K562 (cell line): ENCODE data around the gene CCNL2. TPM values are rescaled to one million over a fixed set of nuclear protein-coding genes. Genes with fewer than 3 reads are reported as not detected.

Source experiments
- BHLHE40 ChIP-seq: IDR thresholded peaks from 2 replicates; pipeline ENCODE4 v1.6.1; 2011; ENCODE audit warnings: low read length, improper control_type of control experiment
- FIP1L1 ChIP-seq: fragments of 200-400 bp; formaldehyde crosslinking; IDR thresholded peaks from 2 replicates; pipeline ENCODE4 v1.6.1; 2018; ENCODE audit warnings: mild to moderate bottlenecking, low read depth, low read length; ENCODE audit not compliant: poor library complexity, severe bottlenecking
- HLTF ChIP-seq: fragments of 450-650 bp; IDR thresholded peaks from 2 replicates; pipeline ENCODE4 v1.6.1; 2016
- ILK ChIP-seq: fragments of 450-650 bp; IDR thresholded peaks from 2 replicates; pipeline ENCODE4 v1.6.1; 2016; ENCODE audit warnings: missing genetic modification characterization, low read depth, mild to moderate bottlenecking, missing compliant biosample characterization, moderate library complexity, borderline replicate concordance
- KLF13 ChIP-seq: fragments of 450-650 bp; IDR thresholded peaks from 2 replicates; pipeline ENCODE4 v1.6.1; 2016; ENCODE audit warnings: missing genetic modification characterization, low read depth, mild to moderate bottlenecking, missing compliant biosample characterization, moderate library complexity, borderline replicate concordance
- MTA2 ChIP-seq: fragments of 450-650 bp; IDR thresholded peaks from 2 replicates; pipeline ENCODE4 v1.6.1; 2016; ENCODE audit warnings: low read depth
- PHTF2 ChIP-seq: fragments of 250-450 bp; sonication (Bioruptor Pico); IDR thresholded peaks from 2 replicates; pipeline ENCODE4 v1.5.0; 2021; ENCODE audit warnings: mild to moderate bottlenecking
- POLR2B ChIP-seq: fragments of 450-650 bp; IDR thresholded peaks from 2 replicates; pipeline ENCODE4 v1.6.1; 2018; ENCODE audit warnings: low read depth; ENCODE audit not compliant: partially characterized antibody
- PTTG1 ChIP-seq: fragments of 450-650 bp; IDR thresholded peaks from 2 replicates; pipeline ENCODE4 v1.6.1; 2016; ENCODE audit warnings: low read depth, mild to moderate bottlenecking, missing genetic modification characterization, missing compliant biosample characterization
- RAD21 ChIP-seq, 2 experiments: fragments of 250-450 bp in 1 of 2; fragments of 450-650 bp in 1 of 2; sonication (Bioruptor Pico) in 1 of 2; formaldehyde crosslinking in 1 of 2; IDR thresholded peaks in 1 of 2; conservative IDR thresholded peaks in 1 of 2; 2 replicates each; pipeline versions ENCODE4 v1.4.0 to v1.8.0; 2020 to 2022; ENCODE audit warnings: mild to moderate bottlenecking in 2 of 2, moderate library complexity in 1 of 2
- RBM17 ChIP-seq: fragments of 200-400 bp; formaldehyde crosslinking; IDR thresholded peaks from 2 replicates; pipeline ENCODE4 v1.6.1; 2017; ENCODE audit warnings: low read depth, mild to moderate bottlenecking, low read length, borderline replicate concordance
- RBM22 ChIP-seq: fragments of 200-400 bp; formaldehyde crosslinking; IDR thresholded peaks from 2 replicates; pipeline ENCODE4 v1.6.1; 2018; ENCODE audit warnings: low read length, low read depth; ENCODE audit not compliant: poor library complexity, severe bottlenecking
- SMARCC2 ChIP-seq: fragments of 450-650 bp; IDR thresholded peaks from 2 replicates; pipeline ENCODE4 v1.6.1; 2017; ENCODE audit warnings: antibody characterized with exemption, moderate library complexity, mild to moderate bottlenecking, low read depth
- ZNF224 ChIP-seq: sonication (generic); formaldehyde crosslinking; IDR thresholded peaks from 2 replicates; pipeline ENCODE4 v1.8.0; 2022; ENCODE audit warnings: mild to moderate bottlenecking, missing genetic modification reagents
- ZNF23 ChIP-seq: fragments of 250-450 bp; sonication (Bioruptor Pico); IDR thresholded peaks from 2 replicates; pipeline ENCODE4 v1.4.0; 2020; ENCODE audit warnings: mild to moderate bottlenecking
- ZNF778 ChIP-seq: fragments of 450-650 bp; formaldehyde crosslinking; IDR thresholded peaks from 2 replicates; pipeline ENCODE4 v1.4.0; 2020; ENCODE audit warnings: mild to moderate bottlenecking, moderate library complexity
- polyA plus RNA-seq, 8 experiments: library from polyadenylated mRNA; depleted of rRNA in 4 of 8; stranded (reverse) in 5 of 8; unstranded in 3 of 8; fragments of >200 nt; fragmentation: Nextera tagmentation in 2 of 8; fragmentation: Illumina TruSeq in 1 of 8; extraction: Ambion mirVana in 2 of 8; extraction: Trizol in 1 of 8; gene quantifications; 2 replicates each; pipeline versions ENCODE4 v1.2.1 to v1.2.3, GENCODE V29; 2011 to 2014; ENCODE audit warnings: inconsistent platforms in 1 of 8, missing spikeins in 1 of 8
- total RNA-seq, 7 experiments: library from RNA; depleted of rRNA in 6 of 7; stranded (reverse); fragments of >200 nt in 6 of 7; fragmentation: Illumina TruSeq in 2 of 7; extraction: Trizol in 2 of 7; gene quantifications; 2 replicates each; pipeline versions ENCODE4 v1.2.1 to v1.2.3, GENCODE V29; 2011 to 2021; ENCODE audit warnings: low replicate concordance in 1 of 7
- TF ChIP-seq, protein P1 (sequence below): fragments of 250-450 bp; sonication (Bioruptor Pico); IDR thresholded peaks from 2 replicates; pipeline ENCODE4 v1.4.0; 2020
- TF ChIP-seq, protein P2 (sequence below): fragments of 450-650 bp; IDR thresholded peaks from one replicate; pipeline ENCODE4 v1.6.1; 2018; ENCODE audit warnings: mild to moderate bottlenecking, moderate library complexity; ENCODE audit not compliant: partially characterized antibody
- TF ChIP-seq, protein P3 (sequence below): sonication (generic); formaldehyde crosslinking; IDR thresholded peaks from 2 replicates; pipeline ENCODE4 v1.8.0; 2022; ENCODE audit warnings: mild to moderate bottlenecking, missing genetic modification reagents, borderline replicate concordance

Gene CCNL2
- total and polyA plus RNA-seq, 9 of the 15 experiments (the other 6 are each of a cell fraction or from before 2014, with no cell fraction given), result 2.8 to 287 (median 94.5) TPM

DNA sequence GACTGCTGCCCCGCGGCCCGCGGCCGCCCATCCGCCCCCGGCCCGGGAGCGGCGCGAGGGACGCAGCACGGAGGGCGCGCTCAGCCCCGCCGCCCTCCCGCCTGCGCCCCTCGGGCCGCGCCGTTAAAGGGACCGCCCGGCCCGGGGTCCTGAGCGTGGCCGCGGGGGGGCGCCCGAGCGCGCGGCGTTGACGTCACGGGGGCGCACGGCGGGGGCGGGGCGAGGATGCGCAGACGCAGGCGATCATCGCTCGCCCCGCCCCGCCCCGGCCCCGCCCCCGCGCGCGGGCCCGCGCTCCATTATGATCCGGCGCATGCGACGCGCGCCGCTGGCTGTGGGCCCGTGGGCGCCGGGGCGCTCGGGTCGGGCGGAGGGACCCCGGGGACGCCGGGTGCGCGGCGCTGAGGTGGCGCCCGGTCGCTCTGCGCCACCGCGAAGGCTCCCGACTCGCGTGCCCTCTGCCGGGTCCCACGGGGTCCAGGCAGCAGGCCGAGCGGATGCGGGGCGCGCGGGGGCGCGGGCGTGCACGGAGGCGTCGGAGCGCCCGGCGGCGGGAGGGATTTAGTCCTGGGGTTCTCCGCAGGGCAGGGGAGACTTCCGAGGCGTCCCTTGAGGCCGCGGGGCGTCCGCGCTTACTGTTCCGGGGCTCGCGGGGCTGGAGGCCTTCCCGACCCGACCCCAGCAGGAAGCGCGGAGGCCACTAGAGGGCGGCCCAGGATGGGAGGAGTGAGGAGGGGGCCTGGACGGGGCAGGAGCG, 49.7 kb downstream of the CCNL2 start, which contains the start of gene DVL1 (continued):
- TF ChIP-seq ILK (tag) (no peak), FIP1L1 (no peak), ZNF23 (CRISPR knock-in tag) (no peak), ZNF224 (no peak), RBM17 (no peak), MTA2 (no peak), PTTG1 (tag) (no peak), KLF13 (tag) (no peak), BHLHE40 (no peak), SMARCC2 (no peak), RAD21 (CRISPR knock-in tag; conservative IDR thresholded peaks at IDR 0.05 in 1 of 2, IDR thresholded peaks at IDR 0.05 in 1 of 2) (peak; percentile 43 to 56; a peak in 3 of 4 replicates), RBM22 (no peak), POLR2B (no peak), PHTF2 (CRISPR knock-in tag) (no peak), HLTF (no peak), ZNF778 (CRISPR knock-in tag) (no peak)
- TF ChIP-seq, protein P1, sequence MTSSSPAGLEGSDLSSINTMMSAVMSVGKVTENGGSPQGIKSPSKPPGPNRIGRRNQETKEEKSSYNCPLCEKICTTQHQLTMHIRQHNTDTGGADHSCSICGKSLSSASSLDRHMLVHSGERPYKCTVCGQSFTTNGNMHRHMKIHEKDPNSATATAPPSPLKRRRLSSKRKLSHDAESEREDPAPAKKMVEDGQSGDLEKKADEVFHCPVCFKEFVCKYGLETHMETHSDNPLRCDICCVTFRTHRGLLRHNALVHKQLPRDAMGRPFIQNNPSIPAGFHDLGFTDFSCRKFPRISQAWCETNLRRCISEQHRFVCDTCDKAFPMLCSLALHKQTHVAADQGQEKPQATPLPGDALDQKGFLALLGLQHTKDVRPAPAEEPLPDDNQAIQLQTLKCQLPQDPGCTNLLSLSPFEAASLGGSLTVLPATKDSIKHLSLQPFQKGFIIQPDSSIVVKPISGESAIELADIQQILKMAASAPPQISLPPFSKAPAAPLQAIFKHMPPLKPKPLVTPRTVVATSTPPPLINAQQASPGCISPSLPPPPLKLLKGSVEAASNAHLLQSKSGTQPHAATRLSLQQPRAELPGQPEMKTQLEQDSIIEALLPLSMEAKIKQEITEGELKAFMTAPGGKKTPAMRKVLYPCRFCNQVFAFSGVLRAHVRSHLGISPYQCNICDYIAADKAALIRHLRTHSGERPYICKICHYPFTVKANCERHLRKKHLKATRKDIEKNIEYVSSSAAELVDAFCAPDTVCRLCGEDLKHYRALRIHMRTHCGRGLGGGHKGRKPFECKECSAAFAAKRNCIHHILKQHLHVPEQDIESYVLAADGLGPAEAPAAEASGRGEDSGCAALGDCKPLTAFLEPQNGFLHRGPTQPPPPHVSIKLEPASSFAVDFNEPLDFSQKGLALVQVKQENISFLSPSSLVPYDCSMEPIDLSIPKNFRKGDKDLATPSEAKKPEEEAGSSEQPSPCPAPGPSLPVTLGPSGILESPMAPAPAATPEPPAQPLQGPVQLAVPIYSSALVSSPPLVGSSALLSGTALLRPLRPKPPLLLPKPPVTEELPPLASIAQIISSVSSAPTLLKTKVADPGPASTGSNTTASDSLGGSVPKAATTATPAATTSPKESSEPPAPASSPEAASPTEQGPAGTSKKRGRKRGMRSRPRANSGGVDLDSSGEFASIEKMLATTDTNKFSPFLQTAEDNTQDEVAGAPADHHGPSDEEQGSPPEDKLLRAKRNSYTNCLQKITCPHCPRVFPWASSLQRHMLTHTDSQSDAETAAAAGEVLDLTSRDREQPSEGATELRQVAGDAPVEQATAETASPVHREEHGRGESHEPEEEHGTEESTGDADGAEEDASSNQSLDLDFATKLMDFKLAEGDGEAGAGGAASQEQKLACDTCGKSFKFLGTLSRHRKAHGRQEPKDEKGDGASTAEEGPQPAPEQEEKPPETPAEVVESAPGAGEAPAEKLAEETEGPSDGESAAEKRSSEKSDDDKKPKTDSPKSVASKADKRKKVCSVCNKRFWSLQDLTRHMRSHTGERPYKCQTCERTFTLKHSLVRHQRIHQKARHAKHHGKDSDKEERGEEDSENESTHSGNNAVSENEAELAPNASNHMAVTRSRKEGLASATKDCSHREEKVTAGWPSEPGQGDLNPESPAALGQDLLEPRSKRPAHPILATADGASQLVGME (CRISPR knock-in tag), result no peak
- TF ChIP-seq, protein P2, sequence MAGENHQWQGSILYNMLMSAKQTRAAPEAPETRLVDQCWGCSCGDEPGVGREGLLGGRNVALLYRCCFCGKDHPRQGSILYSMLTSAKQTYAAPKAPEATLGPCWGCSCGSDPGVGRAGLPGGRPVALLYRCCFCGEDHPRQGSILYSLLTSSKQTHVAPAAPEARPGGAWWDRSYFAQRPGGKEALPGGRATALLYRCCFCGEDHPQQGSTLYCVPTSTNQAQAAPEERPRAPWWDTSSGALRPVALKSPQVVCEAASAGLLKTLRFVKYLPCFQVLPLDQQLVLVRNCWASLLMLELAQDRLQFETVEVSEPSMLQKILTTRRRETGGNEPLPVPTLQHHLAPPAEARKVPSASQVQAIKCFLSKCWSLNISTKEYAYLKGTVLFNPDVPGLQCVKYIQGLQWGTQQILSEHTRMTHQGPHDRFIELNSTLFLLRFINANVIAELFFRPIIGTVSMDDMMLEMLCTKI, result no peak
- TF ChIP-seq, protein P3, sequence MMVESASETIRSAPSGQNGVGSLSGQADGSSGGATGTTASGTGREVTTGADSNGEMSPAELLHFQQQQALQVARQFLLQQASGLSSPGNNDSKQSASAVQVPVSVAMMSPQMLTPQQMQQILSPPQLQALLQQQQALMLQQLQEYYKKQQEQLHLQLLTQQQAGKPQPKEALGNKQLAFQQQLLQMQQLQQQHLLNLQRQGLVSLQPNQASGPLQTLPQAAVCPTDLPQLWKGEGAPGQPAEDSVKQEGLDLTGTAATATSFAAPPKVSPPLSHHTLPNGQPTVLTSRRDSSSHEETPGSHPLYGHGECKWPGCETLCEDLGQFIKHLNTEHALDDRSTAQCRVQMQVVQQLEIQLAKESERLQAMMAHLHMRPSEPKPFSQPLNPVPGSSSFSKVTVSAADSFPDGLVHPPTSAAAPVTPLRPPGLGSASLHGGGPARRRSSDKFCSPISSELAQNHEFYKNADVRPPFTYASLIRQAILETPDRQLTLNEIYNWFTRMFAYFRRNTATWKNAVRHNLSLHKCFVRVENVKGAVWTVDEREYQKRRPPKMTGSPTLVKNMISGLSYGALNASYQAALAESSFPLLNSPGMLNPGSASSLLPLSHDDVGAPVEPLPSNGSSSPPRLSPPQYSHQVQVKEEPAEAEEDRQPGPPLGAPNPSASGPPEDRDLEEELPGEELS (CRISPR knock-in tag), result no peak
